Stimulated activated effector memory CD8-positive, alpha-beta T cell treated with anti-CD3 and anti-CD28 coated beads, Interleukin-12 subunit alpha, Interleukin-12 subunit beta, amount 100 ng/mL, for 72 hours (primary cell): ENCODE results near the gene LILRA2.

Experiments
- ATAC-seq: fragments of 150-1000 bp; cut with Tn5 transposase; 2 replicates; pipeline ENCODE4 v1.10.0; 2021
- DNase-seq, 2 donors: peaks; one replicate each; pipeline ENCODE4 v3.0.0; 2021 to 2022; ENCODE audit warnings: low spot score in 2 of 2
- H3K27ac Mint-ChIP-seq: one replicate; pipeline ENCODE4 v1.8.0; 2022; ENCODE audit warnings: mild to moderate bottlenecking, mixed read lengths
- H3K36me3 Mint-ChIP-seq: one replicate; pipeline ENCODE4 v1.8.0; 2022; ENCODE audit warnings: mild to moderate bottlenecking, mixed read lengths
- H3K4me1 Mint-ChIP-seq: one replicate; pipeline ENCODE4 v1.8.0; 2022; ENCODE audit warnings: mixed read lengths
- H3K4me3 Mint-ChIP-seq: one replicate; pipeline ENCODE4 v1.8.0; 2022; ENCODE audit warnings: mild to moderate bottlenecking, mixed read lengths
- H3K9me3 Mint-ChIP-seq: one replicate; pipeline ENCODE4 v1.8.0; 2022; ENCODE audit warnings: mixed read lengths

LILRA2 gene

DNA sequence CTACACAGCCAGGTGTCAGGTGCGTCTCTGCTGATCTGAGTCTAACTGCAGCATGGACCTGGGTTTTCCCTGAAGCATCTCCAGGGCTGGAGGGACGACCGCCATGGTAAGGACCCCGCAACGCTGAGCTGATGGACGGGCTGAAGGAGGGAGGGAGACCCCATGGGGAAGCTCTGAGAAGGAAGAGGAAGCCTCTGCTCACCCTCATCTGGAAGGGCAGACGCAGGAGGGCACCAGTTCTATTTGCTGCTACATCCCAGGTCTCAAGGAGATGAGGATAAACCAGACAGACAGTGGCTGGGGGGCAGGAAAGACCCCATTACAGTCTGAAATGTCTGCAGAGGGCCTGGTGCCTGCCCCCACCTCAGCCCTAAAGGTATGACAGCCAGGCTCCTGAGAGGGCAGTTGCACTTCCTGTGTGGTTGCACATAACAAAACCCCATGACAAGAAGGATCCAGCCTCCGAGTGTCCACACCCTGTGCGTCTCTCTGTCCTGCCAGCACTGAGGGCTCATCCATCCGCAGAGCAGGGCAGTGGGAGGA lies at the start of gene LILRA2:
Gene LILRA2 (plus strand): TSS at position 461 of the 543 bp plus-strand sequence. CDS start 89 bp downstream, outside the sequence.
- ATAC-seq (peak; percentile 59), DNase-seq (no peak)
- no peaks in the 10 kb centered on the region for H3K36me3 Mint-ChIP-seq
- no peaks in the 10 kb centered on the region for H3K9me3 Mint-ChIP-seq
- H3K4me1 Mint-ChIP-seq, result peaks cover 13% of the 10 kb centered on the region
- H3K4me3 Mint-ChIP-seq, result no peak within 1 kb of the TSS
- H3K27ac Mint-ChIP-seq, result no peak within 1 kb of the TSS

- peaks cover 2% of the 10 kb centered on the region for H3K9me3 Mint-ChIP-seq
- DNase-seq (no peak), ATAC-seq (no peak)
- peaks cover 38% of the 10 kb centered on the region for H3K4me1 Mint-ChIP-seq
- H3K36me3 Mint-ChIP-seq, result peaks cover 5% of the 10 kb centered on the region
- H3K27ac Mint-ChIP-seq, result no peak overlapping the region
- no peak overlapping the region for H3K4me3 Mint-ChIP-seq
Observed at GRCh38 chr19:54525636-54526035, 48.0 kb upstream of the LILRA2 start.

- Mint-ChIP-seq H3K27ac (no peak overlapping the region), H3K9me3 (peaks cover 2% of the 10 kb centered on the region), H3K4me3 (no peak overlapping the region), H3K4me1 (peaks cover 24% of the 10 kb centered on the region), H3K36me3 (peaks cover 5% of the 10 kb centered on the region)
- DNase-seq (no peak), ATAC-seq (no peak)
Observed at GRCh38 chr19:54526972-54527371, 46.6 kb upstream of the LILRA2 start.

DNA sequence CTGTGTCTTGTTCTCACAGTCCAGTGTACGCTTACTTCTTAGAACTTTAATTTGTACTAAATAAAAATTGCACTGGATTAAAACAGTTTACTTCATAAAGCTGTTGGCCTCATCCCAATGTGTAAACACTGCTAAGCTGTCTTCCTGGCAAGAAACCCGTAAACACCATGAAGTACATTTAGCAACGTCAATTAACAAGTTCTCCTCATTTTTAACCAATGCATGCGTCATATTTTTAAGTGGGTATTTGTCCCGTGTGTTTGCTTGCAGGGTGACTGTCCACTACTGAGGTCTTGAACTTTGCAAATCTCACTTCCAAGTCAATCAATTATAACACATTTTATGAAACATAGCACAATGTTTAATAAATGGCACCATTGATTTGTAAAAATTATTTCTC lies 42.7 kb upstream of the LILRA2 start:
- H3K27ac Mint-ChIP-seq, result no peak overlapping the region
- no peaks in the 10 kb centered on the region for H3K36me3 Mint-ChIP-seq
- H3K4me1 Mint-ChIP-seq, result peaks cover 24% of the 10 kb centered on the region
- ATAC-seq (no peak), DNase-seq (no peak)
- H3K4me3 Mint-ChIP-seq, result no peak overlapping the region
- H3K9me3 Mint-ChIP-seq, result no peaks in the 10 kb centered on the region

DNA sequence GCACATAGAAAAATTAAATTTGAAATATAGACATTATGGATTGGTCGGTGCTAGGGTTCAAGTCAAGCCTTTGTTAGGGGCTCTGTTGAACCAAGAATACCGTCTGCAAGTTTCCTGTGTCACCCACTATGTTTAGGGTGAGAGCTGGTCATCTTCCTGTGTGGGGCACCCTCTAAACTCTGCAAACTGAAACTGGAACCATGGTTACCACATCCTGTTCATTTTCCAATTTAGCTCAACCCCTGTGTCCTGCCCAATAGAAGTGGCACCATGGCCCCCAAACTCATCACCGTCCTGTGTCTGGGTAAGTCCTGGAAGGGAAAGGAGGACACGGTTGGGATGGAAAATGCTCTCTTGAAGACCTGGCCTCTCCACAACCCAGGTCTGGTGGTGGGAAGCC lies 41.1 kb upstream of the LILRA2 start:
- H3K4me3 Mint-ChIP-seq, result peak overlapping the region; percentile 59
- H3K36me3 Mint-ChIP-seq, result peaks cover 5% of the 10 kb centered on the region
- peak in 1 of 2 donors; percentile 55 for DNase-seq
- H3K9me3 Mint-ChIP-seq, result no peaks in the 10 kb centered on the region
- peaks cover 24% of the 10 kb centered on the region for H3K4me1 Mint-ChIP-seq
- peak overlapping the region; percentile 79 for H3K27ac Mint-ChIP-seq
- ATAC-seq, result peak; percentile 95

DNA sequence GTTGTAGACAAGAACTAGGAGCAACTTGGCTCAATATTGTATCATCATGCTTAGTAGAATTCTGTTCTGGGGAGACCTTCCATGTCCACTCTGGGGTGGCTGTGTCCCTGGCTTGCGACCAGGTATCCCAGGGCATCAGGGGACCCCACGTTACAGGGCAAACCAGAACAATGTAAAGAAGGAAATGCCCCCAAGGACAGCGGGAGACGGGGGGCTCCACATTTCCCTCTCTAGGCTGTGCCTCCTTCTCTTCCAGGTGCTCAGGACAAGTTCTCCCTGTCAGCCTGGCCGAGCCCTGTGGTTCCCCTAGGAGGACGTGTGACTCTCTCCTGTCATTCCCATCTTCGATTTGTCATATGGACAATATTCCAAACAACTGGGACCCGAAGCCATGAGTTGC lies 40.1 kb upstream of the LILRA2 start:
- Mint-ChIP-seq H3K36me3 (peaks cover 5% of the 10 kb centered on the region), H3K4me3 (peak overlapping the region; percentile 59), H3K27ac (peak overlapping the region; percentile 79), H3K9me3 (no peaks in the 10 kb centered on the region), H3K4me1 (peaks cover 24% of the 10 kb centered on the region)
- DNase-seq (no peak), ATAC-seq (no peak)

DNA sequence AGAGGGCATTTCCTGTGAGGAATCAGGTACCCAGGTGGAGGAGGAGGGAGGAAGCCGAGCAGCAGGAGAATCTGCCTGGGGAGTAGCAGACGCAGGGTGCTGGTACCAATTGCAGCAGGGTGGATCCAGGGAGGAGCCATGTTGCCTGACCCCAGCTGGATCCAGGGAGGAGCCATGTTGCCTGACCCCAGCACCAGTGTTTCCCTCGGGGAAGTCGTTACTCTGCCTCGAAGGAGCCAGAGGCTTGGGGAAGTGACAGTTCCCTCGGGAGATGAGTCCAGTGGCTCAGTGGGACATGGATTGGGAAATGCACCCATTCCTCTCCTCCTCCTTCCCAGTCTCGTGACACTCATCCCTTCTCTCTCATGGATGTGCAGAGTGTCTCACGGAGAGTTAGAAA lies 39.4 kb upstream of the LILRA2 start:
- DNase-seq (no peak), ATAC-seq (no peak)
- Mint-ChIP-seq H3K4me1 (peaks cover 19% of the 10 kb centered on the region), H3K36me3 (peaks cover 5% of the 10 kb centered on the region), H3K9me3 (no peaks in the 10 kb centered on the region), H3K4me3 (peak overlapping the region; percentile 59), H3K27ac (peak overlapping the region; percentile 79)

DNA sequence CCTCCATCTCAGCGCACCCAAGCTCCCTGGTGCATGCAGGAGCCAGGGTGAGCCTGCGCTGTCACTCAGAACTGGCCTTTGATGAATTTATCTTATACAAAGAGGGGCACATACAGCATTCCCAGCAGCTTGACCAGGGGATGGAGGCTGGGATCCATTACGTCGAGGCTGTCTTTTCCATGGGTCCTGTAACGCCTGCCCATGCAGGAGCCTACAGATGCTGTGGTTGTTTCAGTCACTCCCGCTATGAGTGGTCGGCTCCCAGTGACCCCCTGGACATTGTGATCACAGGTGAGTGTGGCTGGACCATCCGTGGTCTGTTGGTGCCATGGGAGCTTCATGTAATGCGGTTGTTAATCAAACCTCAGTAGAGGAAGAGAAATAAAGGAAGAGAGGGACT lies 38.0 kb upstream of the LILRA2 start:
- H3K27ac Mint-ChIP-seq, result no peak overlapping the region
- no peak for ATAC-seq

DNA sequence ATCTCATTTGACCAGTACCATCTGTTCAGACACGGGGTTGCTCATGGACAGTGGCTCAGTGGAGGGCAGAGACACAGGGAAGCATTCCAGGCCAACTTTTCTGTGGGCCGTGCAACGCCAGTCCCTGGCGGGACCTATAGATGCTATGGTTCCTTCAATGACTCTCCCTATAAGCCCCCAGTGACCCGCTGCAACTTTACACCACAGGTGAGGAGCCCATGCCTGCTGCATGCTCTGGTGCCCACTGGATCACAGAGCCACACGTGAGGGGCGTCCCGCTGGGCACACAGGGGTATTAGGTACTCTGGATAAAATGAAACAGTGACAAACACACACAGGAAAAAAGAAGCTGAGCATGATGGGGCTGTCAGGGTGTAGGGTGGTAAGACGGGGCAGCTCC lies 36.6 kb upstream of the LILRA2 start:
- Mint-ChIP-seq H3K36me3 (peaks cover 5% of the 10 kb centered on the region), H3K4me1 (peaks cover 26% of the 10 kb centered on the region), H3K4me3 (no peak overlapping the region), H3K27ac (peak overlapping the region; percentile 79), H3K9me3 (no peaks in the 10 kb centered on the region)
- no peak for ATAC-seq
- DNase-seq, result no peak

More for the DNA sequence above, 38.0 kb upstream of the LILRA2 start:
- Mint-ChIP-seq H3K36me3 (peaks cover 5% of the 10 kb centered on the region), H3K4me3 (no peak overlapping the region), H3K9me3 (no peaks in the 10 kb centered on the region), H3K4me1 (peaks cover 18% of the 10 kb centered on the region)
- no peak for DNase-seq

- peak; percentile 58 for ATAC-seq
- H3K27ac Mint-ChIP-seq, result no peak overlapping the region
Observed at GRCh38 chr19:54541712-54542111, 31.9 kb upstream of the LILRA2 start.

DNA sequence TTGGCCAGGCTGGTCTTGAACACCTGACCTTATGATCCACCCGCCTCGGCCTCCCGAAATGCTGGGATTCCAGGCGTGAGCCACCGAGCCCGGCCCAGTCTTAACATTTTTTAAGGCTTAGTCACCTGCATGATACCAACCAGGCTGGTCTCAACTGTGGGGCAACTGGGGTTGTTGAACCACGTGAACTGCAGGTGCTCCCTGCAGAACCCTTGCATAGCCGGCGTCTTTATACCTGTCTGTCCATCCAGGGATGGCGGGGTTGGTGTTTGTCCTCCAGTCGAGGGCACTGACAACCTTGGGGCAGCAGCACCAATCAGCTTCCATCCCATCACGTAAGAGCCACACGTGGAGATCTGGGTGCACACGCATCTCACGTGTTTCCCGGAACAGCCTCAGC lies 24.8 kb upstream of the LILRA2 start:
- no peaks in the 10 kb centered on the region for H3K36me3 Mint-ChIP-seq
- no peak for DNase-seq
- peaks cover 22% of the 10 kb centered on the region for H3K4me1 Mint-ChIP-seq
- no peak overlapping the region for H3K4me3 Mint-ChIP-seq
- peaks cover 5% of the 10 kb centered on the region for H3K9me3 Mint-ChIP-seq
- H3K27ac Mint-ChIP-seq, result no peak overlapping the region
- ATAC-seq, result no peak

More at GRCh38 chr19:54541712-54542111, 31.9 kb upstream of the LILRA2 start:
- DNase-seq, result no peak
- no peaks in the 10 kb centered on the region for H3K9me3 Mint-ChIP-seq
- peaks cover 24% of the 10 kb centered on the region for H3K4me1 Mint-ChIP-seq
- peaks cover 5% of the 10 kb centered on the region for H3K36me3 Mint-ChIP-seq
- H3K4me3 Mint-ChIP-seq, result no peak overlapping the region

DNA sequence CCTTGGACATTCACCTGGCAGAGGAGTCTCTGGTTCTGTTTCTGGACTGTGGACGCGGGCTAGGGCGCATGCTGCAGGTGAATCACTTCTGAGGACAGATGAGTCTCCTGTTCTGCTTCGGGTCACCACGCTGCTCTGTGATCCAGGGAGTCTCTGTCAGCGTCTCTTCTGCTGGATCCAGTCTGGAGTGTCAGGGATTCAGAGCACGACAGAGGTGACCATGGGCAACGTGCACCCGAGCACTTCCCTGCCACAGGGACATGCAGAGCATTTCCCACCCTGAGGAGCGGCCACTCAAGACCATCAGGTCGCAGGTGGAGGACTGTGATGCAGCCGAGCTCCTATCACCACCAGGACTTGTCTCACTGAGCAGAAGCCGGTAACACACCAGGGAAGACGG lies 24.4 kb upstream of the LILRA2 start:
- ATAC-seq, result no peak
- Mint-ChIP-seq H3K9me3 (peaks cover 5% of the 10 kb centered on the region), H3K4me3 (no peak overlapping the region), H3K36me3 (no peaks in the 10 kb centered on the region), H3K27ac (no peak overlapping the region), H3K4me1 (peaks cover 22% of the 10 kb centered on the region)
- no peak for DNase-seq

DNA sequence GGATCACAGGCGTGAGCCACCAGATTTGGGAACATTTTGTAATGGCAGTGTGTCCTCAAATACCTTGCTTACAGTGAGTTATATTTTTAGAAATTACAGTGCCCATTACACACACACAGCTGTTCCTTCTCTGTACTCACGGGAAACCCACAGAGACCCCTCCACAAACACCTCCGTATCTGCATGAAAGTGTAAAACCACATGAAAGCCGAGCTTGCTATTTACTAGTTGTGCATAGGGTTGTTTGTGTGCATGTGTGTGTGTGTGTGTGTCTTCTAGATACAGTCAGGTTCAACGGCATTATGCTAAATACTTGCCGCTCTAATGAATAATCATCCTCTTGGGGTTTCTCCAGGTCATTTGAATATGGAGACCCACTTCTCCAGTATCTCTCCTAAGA lies 22.3 kb upstream of the LILRA2 start:
- Mint-ChIP-seq H3K36me3 (no peaks in the 10 kb centered on the region), H3K27ac (no peak overlapping the region), H3K9me3 (peaks cover 5% of the 10 kb centered on the region), H3K4me3 (no peak overlapping the region), H3K4me1 (peaks cover 16% of the 10 kb centered on the region)
- DNase-seq, result no peak
- peak; percentile 61 for ATAC-seq

DNA sequence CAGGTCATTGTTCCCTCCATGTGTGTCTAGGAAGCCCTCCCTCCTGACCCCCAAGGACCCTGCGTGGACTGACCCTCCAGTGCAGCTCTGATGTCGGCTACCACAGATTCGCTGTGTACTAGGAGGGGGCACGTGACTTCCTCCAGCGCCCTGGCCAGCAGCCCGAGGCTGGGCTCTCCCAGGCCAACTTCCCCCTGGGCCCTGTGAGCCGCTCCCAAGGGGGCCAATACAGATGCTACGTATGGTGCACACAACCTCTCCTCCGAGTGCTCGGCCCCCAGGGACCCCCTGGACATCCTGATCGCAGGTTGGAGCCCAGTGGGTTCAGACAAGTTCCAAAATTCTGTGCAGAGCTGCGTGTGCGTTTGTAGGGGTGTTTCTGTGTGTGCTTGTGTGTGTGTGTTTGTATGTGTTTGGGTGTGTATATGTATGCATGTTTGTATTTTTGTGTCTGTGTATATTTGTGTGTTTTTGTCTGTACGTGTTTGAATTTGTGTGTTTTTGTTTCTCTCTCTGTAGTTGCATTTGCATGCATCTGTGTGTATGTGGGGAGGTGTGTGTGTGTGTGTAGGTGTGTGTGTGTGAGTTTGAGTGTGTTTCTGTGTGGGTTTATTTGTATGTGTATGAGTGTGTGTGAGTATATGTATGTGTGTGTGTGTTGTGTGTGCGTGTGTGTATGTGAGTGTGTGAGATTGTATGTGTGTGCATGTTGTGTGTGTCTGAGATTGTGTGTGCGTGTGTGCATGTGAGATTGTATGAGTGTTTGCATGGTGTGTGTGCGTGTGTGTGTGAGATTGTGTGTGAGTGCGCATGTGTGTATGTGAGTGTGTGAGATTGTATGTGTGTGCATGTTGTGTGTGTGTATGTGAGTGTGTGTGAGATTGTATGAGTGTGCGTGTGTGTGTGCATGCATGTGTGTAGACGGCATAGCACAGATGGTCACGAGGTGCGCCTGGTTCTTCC lies 21.4 kb upstream of the LILRA2 start:
- ATAC-seq, result no peak
- Mint-ChIP-seq H3K4me3 (no peak overlapping the region), H3K9me3 (peaks cover 5% of the 10 kb centered on the region), H3K36me3 (no peaks in the 10 kb centered on the region), H3K4me1 (peaks cover 9% of the 10 kb centered on the region), H3K27ac (no peak overlapping the region)
- no peak for DNase-seq

GRCh38 chr19:54552913-54553310 lies 20.7 kb upstream of the LILRA2 start:
- Mint-ChIP-seq H3K4me1 (peaks cover 9% of the 10 kb centered on the region), H3K27ac (no peak overlapping the region), H3K9me3 (peaks cover 5% of the 10 kb centered on the region), H3K4me3 (no peak overlapping the region), H3K36me3 (no peaks in the 10 kb centered on the region)
- DNase-seq, result no peak
- ATAC-seq, result no peak

- Mint-ChIP-seq H3K9me3 (peaks cover 5% of the 10 kb centered on the region), H3K27ac (no peak overlapping the region)
Observed at GRCh38 chr19:54554006-54554405, 19.6 kb upstream of the LILRA2 start.

More at GRCh38 chr19:54554006-54554405, 19.6 kb upstream of the LILRA2 start:
- peaks cover 9% of the 10 kb centered on the region for H3K4me1 Mint-ChIP-seq
- DNase-seq (no peak), ATAC-seq (no peak)
- no peaks in the 10 kb centered on the region for H3K36me3 Mint-ChIP-seq
- no peak overlapping the region for H3K4me3 Mint-ChIP-seq
